Measurements from ENCODE around the gene CKAP2L. TPM values are rescaled to one million over a fixed set of nuclear protein-coding genes. Genes with fewer than 3 reads are reported as not detected.

CKAP2L gene
- total RNA-seq, 1 experiment from 2014 or later: 7.1 TPM

GRCh38 chr2:112794131-112794733 lies 29.8 kb upstream of the CKAP2L start:
- in situ Hi-C loops (cut with HindIII; ENCODE audit: low pct_unique_long_range_greater_than_20kb, low sequenced_read_pairs): no loop called here
- peak; percentile 26 for DNase-seq (ENCODE audit: low read depth, low spot score)

- DNase-seq (ENCODE audit: low read depth, low spot score): no peak
- in situ Hi-C loops (cut with HindIII; ENCODE audit: low pct_unique_long_range_greater_than_20kb, low sequenced_read_pairs): no loop called here
These were observed 29.1 kb upstream of the CKAP2L start for GRCh38 chr2:112793449-112793978.

- no peak for DNase-seq (ENCODE audit: low read depth, low spot score)
- in situ Hi-C loops (cut with HindIII; ENCODE audit: low pct_unique_long_range_greater_than_20kb, low sequenced_read_pairs): no loop called here
These were observed 28.0 kb upstream of the CKAP2L start for GRCh38 chr2:112792419-112792818.

GRCh38 chr2:112791693-112792230 lies 27.4 kb upstream of the CKAP2L start:
- DNase-seq (ENCODE audit: low read depth, low spot score): no peak
- in situ Hi-C loops (cut with HindIII; ENCODE audit: low pct_unique_long_range_greater_than_20kb, low sequenced_read_pairs): no loop called here

- in situ Hi-C loops (cut with HindIII; ENCODE audit: low pct_unique_long_range_greater_than_20kb, low sequenced_read_pairs): no loop called here
- no peak for DNase-seq (ENCODE audit: low read depth, low spot score)
These were observed 26.6 kb upstream of the CKAP2L start for GRCh38 chr2:112791019-112791418.

- DNase-seq (ENCODE audit: low read depth, low spot score): no peak
- in situ Hi-C loops (cut with HindIII; ENCODE audit: low pct_unique_long_range_greater_than_20kb, low sequenced_read_pairs): no loop called here
These were observed 25.9 kb upstream of the CKAP2L start for GRCh38 chr2:112790305-112790704.

GRCh38 chr2:112789186-112789585 lies 24.8 kb upstream of the CKAP2L start:
- in situ Hi-C loops (cut with HindIII; ENCODE audit: low pct_unique_long_range_greater_than_20kb, low sequenced_read_pairs): no loop called here
- no peak for DNase-seq (ENCODE audit: low read depth, low spot score)

- no peak for DNase-seq (ENCODE audit: low read depth, low spot score)
- in situ Hi-C loops (cut with HindIII; ENCODE audit: low pct_unique_long_range_greater_than_20kb, low sequenced_read_pairs): no loop called here
These were observed 24.2 kb upstream of the CKAP2L start for GRCh38 chr2:112788653-112789052.

- in situ Hi-C loops (cut with HindIII; ENCODE audit: low pct_unique_long_range_greater_than_20kb, low sequenced_read_pairs): no loop called here
These were observed 23.5 kb upstream of the CKAP2L start for GRCh38 chr2:112787729-112788393.

GRCh38 chr2:112787294-112787693 lies 22.9 kb upstream of the CKAP2L start:
- in situ Hi-C loops (cut with HindIII; ENCODE audit: low pct_unique_long_range_greater_than_20kb, low sequenced_read_pairs): no loop called here
- no peak for DNase-seq (ENCODE audit: low read depth, low spot score)

More at GRCh38 chr2:112787729-112788393, 23.5 kb upstream of the CKAP2L start:
- DNase-seq (ENCODE audit: low read depth, low spot score): no peak

- DNase-seq (ENCODE audit: low read depth, low spot score): no peak
- in situ Hi-C loops (cut with HindIII; ENCODE audit: low pct_unique_long_range_greater_than_20kb, low sequenced_read_pairs): no loop called here
These were observed 20.1 kb upstream of the CKAP2L start, which contains the start of gene IL1A for GRCh38 chr2:112784199-112785189. Gene IL1A, minus strand, starts transcription at chr2:112784493. Its CDS starts 723 bp downstream, at chr2:112783770.

GRCh38 chr2:112783187-112783714 lies 18.8 kb upstream of the CKAP2L start:
- no peak for DNase-seq (ENCODE audit: low read depth, low spot score)
- in situ Hi-C loops (cut with HindIII; ENCODE audit: low pct_unique_long_range_greater_than_20kb, low sequenced_read_pairs): no loop called here

- no peak for DNase-seq (ENCODE audit: low read depth, low spot score)
- in situ Hi-C loops (cut with HindIII; ENCODE audit: low pct_unique_long_range_greater_than_20kb, low sequenced_read_pairs): no loop called here
These were observed 17.9 kb upstream of the CKAP2L start for GRCh38 chr2:112782234-112782799.

- in situ Hi-C loops (cut with HindIII; ENCODE audit: low pct_unique_long_range_greater_than_20kb, low sequenced_read_pairs): no loop called here
- no peak for DNase-seq (ENCODE audit: low read depth, low spot score)
These were observed 15.2 kb upstream of the CKAP2L start for GRCh38 chr2:112779598-112779997.

- in situ Hi-C loops (cut with HindIII; ENCODE audit: low pct_unique_long_range_greater_than_20kb, low sequenced_read_pairs): no loop called here
- DNase-seq (ENCODE audit: low read depth, low spot score): no peak
These were observed 12.6 kb upstream of the CKAP2L start for GRCh38 chr2:112777036-112777435.

- no peak for DNase-seq (ENCODE audit: low read depth, low spot score)
- in situ Hi-C loops (cut with HindIII; ENCODE audit: low pct_unique_long_range_greater_than_20kb, low sequenced_read_pairs): no loop called here
These were observed 11.7 kb upstream of the CKAP2L start for GRCh38 chr2:112776113-112776512.

Data from SK-MEL-5 (cell line).